T-cell (primary cell): ENCODE measurements around the gene TRNAU1AP. TPM values are rescaled to one million over a fixed set of nuclear protein-coding genes. Genes with fewer than 3 reads are reported as not detected.

Experiments
- ATAC-seq, 4 experiments: fragments of 200-7000 bp in 3 of 4; fragments of 150-1000 bp in 1 of 4; cut with Tn5 transposase; replicated peaks in 1 of 4; 1 replicate in 3 of 4; 2 replicates in 1 of 4; pipeline ENCODE4 v1.10.0; 2021; ENCODE audit warnings: moderate library complexity in 3 of 4, mild to moderate bottlenecking in 2 of 4, moderate number of reproducible peaks in 1 of 4
- CTCF ChIA-PET, 2 donors: fragments of 300-600 bp; sonication (Branson Sonifier 250); formaldehyde crosslinking; loops; one replicate each; lab custom pipeline; 2022; ENCODE audit warnings: antibody characterized with exemption in 2 of 2; lab: Charles Lee
- POLR2A ChIA-PET, 2 donors: fragments of 300-600 bp; sonication (Branson Sonifier 250); formaldehyde crosslinking; loops; one replicate each; lab custom pipeline; 2022; ENCODE audit warnings: antibody characterized with exemption in 2 of 2; lab: Charles Lee
- DNase-seq, 35 experiments: peaks; one replicate each; pipeline versions ENCODE4 v3.0.0 to v3.0.0-alpha.2; 2013 to 2023
- H3K27ac ChIP-seq: one replicate; pipeline ENCODE4 v1.5.1; 2013; ENCODE audit warnings: low read length
- H3K27me3 ChIP-seq, 2 experiments: replicated peaks in 1 of 2; 1 replicate in 1 of 2; 2 replicates in 1 of 2; pipeline versions ENCODE4 v1.6.1 to v1.7.0; 2013; ENCODE audit warnings: low read length in 1 of 2, mixed read lengths in 1 of 2; ENCODE audit not compliant: control insufficient read depth in 2 of 2, insufficient read depth in 2 of 2; ENCODE audit errors: extremely low read depth in 1 of 2
- H3K36me3 ChIP-seq, 2 donors: 1 replicate in 1 of 2; 2 replicates in 1 of 2; pipeline versions ENCODE4 v1.6.1 to v1.7.0; 2013; ENCODE audit warnings: low read length in 1 of 2; ENCODE audit not compliant: control insufficient read depth in 2 of 2, insufficient read depth in 1 of 2; ENCODE audit errors: extremely low read depth in 1 of 2
- H3K4me1 ChIP-seq, 2 experiments: 1 replicate in 1 of 2; 2 replicates in 1 of 2; pipeline versions ENCODE4 v1.6.1 to v1.7.0; 2013; ENCODE audit warnings: low read length in 2 of 2, mixed read lengths in 1 of 2; ENCODE audit not compliant: insufficient read depth in 2 of 2, control insufficient read depth in 1 of 2; ENCODE audit errors: extremely low read depth in 1 of 2
- H3K4me3 ChIP-seq, 2 donors: 1 replicate in 1 of 2; 2 replicates in 1 of 2; pipeline versions ENCODE4 v1.5.1 to v1.7.0; 2013; ENCODE audit warnings: mild to moderate bottlenecking in 2 of 2, low read length in 1 of 2, moderate library complexity in 1 of 2; ENCODE audit not compliant: control insufficient read depth in 1 of 2; ENCODE audit errors: extremely low read depth in 1 of 2
- H3K9me3 ChIP-seq: 2 replicates; pipeline ENCODE4 v1.7.0; 2013
- H3K27ac Mint-ChIP-seq, 2 donors: one replicate each; pipeline ENCODE4 v1.8.0; 2020 to 2021; ENCODE audit warnings: mild to moderate bottlenecking in 2 of 2, mixed read lengths in 2 of 2
- H3K27me3 Mint-ChIP-seq, 2 donors: one replicate each; pipeline ENCODE4 v1.8.0; 2021 to 2022; ENCODE audit warnings: mixed read lengths in 2 of 2
- H3K36me3 Mint-ChIP-seq: one replicate; pipeline ENCODE4 v1.8.0; 2021; ENCODE audit warnings: mixed read lengths
- H3K4me1 Mint-ChIP-seq, 3 donors: one replicate each; pipeline ENCODE4 v1.8.0; 2020 to 2022; ENCODE audit warnings: mixed read lengths in 3 of 3, mild to moderate bottlenecking in 1 of 3
- H3K4me3 Mint-ChIP-seq, 3 donors: one replicate each; pipeline ENCODE4 v1.8.0; 2020 to 2022; ENCODE audit warnings: mild to moderate bottlenecking in 3 of 3, mixed read lengths in 3 of 3, moderate library complexity in 3 of 3
- H3K9me3 Mint-ChIP-seq, 3 donors: one replicate each; pipeline ENCODE4 v1.8.0; 2020 to 2022; ENCODE audit warnings: mixed read lengths in 3 of 3
- WGBS: methylation state at CpG from one replicate; pipeline ENCODE4 v1.1.5; 2013; ENCODE audit warnings: missing lambda C conversion rate; ENCODE audit not compliant: insufficient coverage; 5-methylcytosine and 5-hydroxymethylcytosine counted together
- total RNA-seq, 35 experiments: library from RNA in 6 of 35; stranded (reverse) in 6 of 35; fragments of 120-200 nt in 1 of 35; gene quantifications; one replicate each; pipeline versions ENCODE4 v1.2.1 to v1.2.4 and lab custom pipeline; 2013 to 2026

Gene TRNAU1AP
- total RNA-seq, 5 donors from 2014 or later (not counting 1 experiment from before 2014, with no cell fraction given), result 28.6 to 47.6 (median 41.3) TPM

GRCh38 chr1:28560886-28561285 lies 8.0 kb downstream of the TRNAU1AP start:
- no peak overlapping the region for H3K4me3 Mint-ChIP-seq
- 100% methylated on average over 1 of the region's 3 CpGs for WGBS
- Histone ChIP-seq H3K4me1 (no peaks in the 10 kb centered on the region), H3K27me3 (no peaks in the 10 kb centered on the region), H3K36me3 (peaks cover 12 to 78% of the 10 kb centered on the region in 2 donors), H3K9me3 (no peaks in the 10 kb centered on the region), H3K4me3 (no peak overlapping the region), H3K27ac (no peak overlapping the region)
- no peak for DNase-seq
- ATAC-seq, result no peak
- H3K27me3 Mint-ChIP-seq, result no peaks in the 10 kb centered on the region
- no peaks in the 10 kb centered on the region for H3K9me3 Mint-ChIP-seq
- ChIA-PET CTCF (no interaction called here), POLR2A (interaction anchor here in 1 of 2 donors (1.2 kb wide), 1 partner anchor 21 kb away, joined by 3 read pairs; no protein-coding TSS in a partner anchor)
- H3K4me1 Mint-ChIP-seq, result peaks cover 0 to 2% (median 0%) of the 10 kb centered on the region in 3 donors
- no peak overlapping the region for H3K27ac Mint-ChIP-seq
- H3K36me3 Mint-ChIP-seq, result peaks cover 33% of the 10 kb centered on the region

GRCh38 chr1:28564310-28564709 lies 11.4 kb downstream of the TRNAU1AP start:
- ChIA-PET POLR2A (interaction anchor here in 1 of 2 donors (0.5 kb wide), 1 partner anchor 81 kb away, joined by 4 read pairs; no protein-coding TSS in a partner anchor), CTCF (no interaction called here)
- H3K4me1 ChIP-seq, result no peaks in the 10 kb centered on the region
- H3K36me3 ChIP-seq, result peaks cover 24 to 84% of the 10 kb centered on the region in 2 donors
- H3K4me3 Mint-ChIP-seq, result no peak overlapping the region
- H3K27me3 ChIP-seq, result no peaks in the 10 kb centered on the region
- no peak for ATAC-seq
- DNase-seq, result no peak
- no peaks in the 10 kb centered on the region for H3K27me3 Mint-ChIP-seq
- no peaks in the 10 kb centered on the region for H3K9me3 ChIP-seq
- H3K9me3 Mint-ChIP-seq, result no peaks in the 10 kb centered on the region
- H3K36me3 Mint-ChIP-seq, result peaks cover 45% of the 10 kb centered on the region
- no peak overlapping the region for H3K4me3 ChIP-seq
- no peak overlapping the region for H3K27ac Mint-ChIP-seq
- H3K4me1 Mint-ChIP-seq, result no peaks in the 10 kb centered on the region
- no peak overlapping the region for H3K27ac ChIP-seq

- no peak for ATAC-seq
- 100% methylated on average over 1 of the region's 7 CpGs for WGBS
- Histone ChIP-seq H3K36me3 (peaks cover 22 to 80% of the 10 kb centered on the region in 2 donors), H3K4me1 (no peaks in the 10 kb centered on the region), H3K4me3 (no peak overlapping the region), H3K9me3 (no peaks in the 10 kb centered on the region), H3K27me3 (no peaks in the 10 kb centered on the region), H3K27ac (no peak overlapping the region)
- Mint-ChIP-seq H3K36me3 (peaks cover 41% of the 10 kb centered on the region), H3K4me3 (no peak overlapping the region), H3K27ac (no peak overlapping the region), H3K27me3 (no peaks in the 10 kb centered on the region), H3K4me1 (no peaks in the 10 kb centered on the region), H3K9me3 (no peaks in the 10 kb centered on the region)
- ChIA-PET POLR2A (interaction anchor here in 1 of 2 donors (0.6 kb wide), 1 partner anchor 14 kb away, joined by 3 read pairs; no protein-coding TSS in a partner anchor), CTCF (no interaction called here)
- no peak for DNase-seq
These were observed 12.2 kb downstream of the TRNAU1AP start for GRCh38 chr1:28565040-28565439.

GRCh38 chr1:28565726-28566125 lies 12.8 kb downstream of the TRNAU1AP start:
- H3K4me3 ChIP-seq, result no peak overlapping the region
- H3K27ac ChIP-seq, result no peak overlapping the region
- H3K9me3 ChIP-seq, result no peaks in the 10 kb centered on the region
- Mint-ChIP-seq H3K27me3 (no peaks in the 10 kb centered on the region), H3K4me3 (no peak overlapping the region), H3K27ac (no peak overlapping the region), H3K4me1 (no peaks in the 10 kb centered on the region), H3K9me3 (no peaks in the 10 kb centered on the region), H3K36me3 (peaks cover 36% of the 10 kb centered on the region)
- CTCF ChIA-PET, result interaction anchor here in 1 of 2 donors (0.7 kb wide), 1 partner anchor 672 kb away, joined by 3 read pairs; no protein-coding TSS in a partner anchor
- peaks cover 18 to 78% of the 10 kb centered on the region in 2 donors for H3K36me3 ChIP-seq
- ATAC-seq (no peak), DNase-seq (no peak)
- POLR2A ChIA-PET, result interaction anchor here in 1 of 2 donors (0.6 to 0.7 kb wide), 2 partner anchors 14 to 477 kb away, joined by 3 to 6 read pairs; no protein-coding TSS in a partner anchor
- WGBS, result 94% methylated on average over 3 of the region's 6 CpGs
- no peaks in the 10 kb centered on the region for H3K27me3 ChIP-seq
- H3K4me1 ChIP-seq, result no peaks in the 10 kb centered on the region

GRCh38 chr1:28566931-28567330 lies 14.0 kb downstream of the TRNAU1AP start:
- Mint-ChIP-seq H3K9me3 (no peaks in the 10 kb centered on the region), H3K4me3 (no peak overlapping the region), H3K4me1 (no peaks in the 10 kb centered on the region), H3K27me3 (no peaks in the 10 kb centered on the region), H3K27ac (no peak overlapping the region), H3K36me3 (peaks cover 36% of the 10 kb centered on the region)
- CTCF ChIA-PET, result interaction anchor here in 1 of 2 donors (0.6 kb wide), 1 partner anchor 632 kb away, joined by 3 read pairs; no protein-coding TSS in a partner anchor
- no peaks in the 10 kb centered on the region for H3K27me3 ChIP-seq
- peaks cover 15 to 77% of the 10 kb centered on the region in 2 donors for H3K36me3 ChIP-seq
- no CpG with 5 or more reads among the region's 2 CpGs for WGBS
- DNase-seq, result no peak
- no peak for ATAC-seq
- no peak overlapping the region for H3K27ac ChIP-seq
- H3K4me1 ChIP-seq, result no peaks in the 10 kb centered on the region
- POLR2A ChIA-PET, result interaction anchor here in 1 of 2 donors (0.6 kb wide), 1 partner anchor 347 kb away, joined by 4 read pairs; the partner anchor contains the start of gene EPB41
- no peaks in the 10 kb centered on the region for H3K9me3 ChIP-seq
- no peak overlapping the region for H3K4me3 ChIP-seq

GRCh38 chr1:28571911-28572310 lies 19.0 kb downstream of the TRNAU1AP start:
- no peaks in the 10 kb centered on the region for H3K9me3 Mint-ChIP-seq
- no peaks in the 10 kb centered on the region for H3K27me3 Mint-ChIP-seq
- H3K4me3 ChIP-seq, result no peak overlapping the region
- H3K27ac ChIP-seq, result no peak overlapping the region
- ATAC-seq (no peak), DNase-seq (no peak)
- peaks cover 0 to under 1% (median 0%) of the 10 kb centered on the region in 3 donors for H3K4me1 Mint-ChIP-seq
- H3K9me3 ChIP-seq, result no peaks in the 10 kb centered on the region
- 90% methylated on average over 2 of the region's 4 CpGs for WGBS
- no peak overlapping the region for H3K4me3 Mint-ChIP-seq
- H3K4me1 ChIP-seq, result no peaks in the 10 kb centered on the region
- H3K27me3 ChIP-seq, result no peaks in the 10 kb centered on the region
- H3K36me3 Mint-ChIP-seq, result peaks cover 28% of the 10 kb centered on the region
- H3K36me3 ChIP-seq, result peaks cover 15 to 63% of the 10 kb centered on the region in 2 donors
- POLR2A ChIA-PET, result no interaction called here
- H3K27ac Mint-ChIP-seq, result no peak overlapping the region
- CTCF ChIA-PET, result no interaction called here
